ENCODE results near the gene SLC25A14.

SLC25A14 gene

GRCh38 chrX:130415201-130415600 is 75.5 kb downstream of the SLC25A14 start:
- TF ChIP-seq GATA3 (IDR thresholded peaks at IDR 0.05; ENCODE audit: low read depth, low read length) (no peak), GATA2 (IDR thresholded peaks at IDR 0.05; ENCODE audit: low read depth, low read length) (no peak)

GRCh38 chrX:130416785-130417184 is 77.1 kb downstream of the SLC25A14 start:
- TF ChIP-seq GATA3 (IDR thresholded peaks at IDR 0.05; ENCODE audit: low read depth, low read length), result no peak

- TF ChIP-seq GATA3 (IDR thresholded peaks at IDR 0.05; ENCODE audit: low read depth, low read length) (no peak), GATA2 (IDR thresholded peaks at IDR 0.05; ENCODE audit: low read depth, low read length) (no peak)
Observed at GRCh38 chrX:130418066-130418465, 78.3 kb downstream of the SLC25A14 start.

GRCh38 chrX:130418740-130419139 is 79.0 kb downstream of the SLC25A14 start:
- TF ChIP-seq GATA2 (IDR thresholded peaks at IDR 0.05; ENCODE audit: low read depth, low read length) (no peak), GATA3 (IDR thresholded peaks at IDR 0.05; ENCODE audit: low read depth, low read length) (no peak)

- TF ChIP-seq GATA2 (IDR thresholded peaks at IDR 0.05; ENCODE audit: low read depth, low read length), result no peak
- TF ChIP-seq GATA3 (IDR thresholded peaks at IDR 0.05; ENCODE audit: low read depth, low read length), result no peak
Observed at GRCh38 chrX:130419263-130419662, 79.5 kb downstream of the SLC25A14 start.
